Measurements from ENCODE around the gene ELF3. TPM values are rescaled to one million over a fixed set of nuclear protein-coding genes. Genes with fewer than 3 reads are reported as not detected.

The ELF3 gene
- total and polyA plus RNA-seq, 2 of the 13 experiments (the other 11 are each of a cell fraction or from before 2014, with no cell fraction given) = 11.5 to 55.1 TPM

- TF ChIP-seq ZNF318 (CRISPR knock-in tag; IDR thresholded peaks at IDR 0.05) (no peak), ZBED4 (CRISPR knock-in tag; IDR thresholded peaks at IDR 0.05; ENCODE audit: borderline replicate concordance) (no peak), HNRNPLL (IDR thresholded peaks at IDR 0.05; ENCODE audit: low read depth, low read length, poor library complexity, severe bottlenecking) (peak; percentile 52), MBNL3 (CRISPR knock-in tag; conservative IDR thresholded peaks at IDR 0.05) (no peak), SP1 (IDR thresholded peaks at IDR 0.05) (no peak), SP1 (CRISPR knock-in tag; IDR thresholded peaks at IDR 0.05) (peak; percentile 32; the same call in 1 of the 2 replicates), ERF (CRISPR knock-in tag; IDR thresholded peaks at IDR 0.05) (peak; percentile 46; the same call in 1 of the 2 replicates), CAMTA2 (CRISPR knock-in tag; IDR thresholded peaks at IDR 0.05; ENCODE audit: borderline replicate concordance) (peak; percentile 70; the same call in 1 of the 2 replicates), RFX5 (IDR thresholded peaks at IDR 0.05; ENCODE audit: low read depth, low read length) (no peak), ZNF691 (CRISPR knock-in tag; IDR thresholded peaks at IDR 0.05; ENCODE audit: borderline replicate concordance, low read depth) (0 out of 2 replicates have a peak, but pooled peaks have one; percentile 74), PCBP2 (optimal IDR thresholded peaks at IDR 0.05; ENCODE audit: low read depth, low read length, poor library complexity, severe bottlenecking) (no peak), ZBTB46 (CRISPR knock-in tag; IDR thresholded peaks at IDR 0.05; ENCODE audit: borderline replicate concordance) (no peak), ZNF558 (CRISPR knock-in tag; IDR thresholded peaks at IDR 0.05; ENCODE audit: borderline replicate concordance) (peak; percentile 17; the same call in 1 of the 2 replicates)
Observed at GRCh38 chr1:201982623-201983379, 27.6 kb upstream of the ELF3 start, which contains the start of gene RNPEP (continued).
